ENCODE results near the gene UGT1A4. TPM values are rescaled to one million over a fixed set of nuclear protein-coding genes. Genes with fewer than 3 reads are reported as not detected.
"Not testable (repeated sequence)": the region's sequence is repeated elsewhere in the genome, so short reads cannot be mapped to it uniquely, and the experiment has no call there.

UGT1A4 gene
- total RNA-seq, 4 donors from 2014 or later = not detected

- TF ChIP-seq, protein P1, sequence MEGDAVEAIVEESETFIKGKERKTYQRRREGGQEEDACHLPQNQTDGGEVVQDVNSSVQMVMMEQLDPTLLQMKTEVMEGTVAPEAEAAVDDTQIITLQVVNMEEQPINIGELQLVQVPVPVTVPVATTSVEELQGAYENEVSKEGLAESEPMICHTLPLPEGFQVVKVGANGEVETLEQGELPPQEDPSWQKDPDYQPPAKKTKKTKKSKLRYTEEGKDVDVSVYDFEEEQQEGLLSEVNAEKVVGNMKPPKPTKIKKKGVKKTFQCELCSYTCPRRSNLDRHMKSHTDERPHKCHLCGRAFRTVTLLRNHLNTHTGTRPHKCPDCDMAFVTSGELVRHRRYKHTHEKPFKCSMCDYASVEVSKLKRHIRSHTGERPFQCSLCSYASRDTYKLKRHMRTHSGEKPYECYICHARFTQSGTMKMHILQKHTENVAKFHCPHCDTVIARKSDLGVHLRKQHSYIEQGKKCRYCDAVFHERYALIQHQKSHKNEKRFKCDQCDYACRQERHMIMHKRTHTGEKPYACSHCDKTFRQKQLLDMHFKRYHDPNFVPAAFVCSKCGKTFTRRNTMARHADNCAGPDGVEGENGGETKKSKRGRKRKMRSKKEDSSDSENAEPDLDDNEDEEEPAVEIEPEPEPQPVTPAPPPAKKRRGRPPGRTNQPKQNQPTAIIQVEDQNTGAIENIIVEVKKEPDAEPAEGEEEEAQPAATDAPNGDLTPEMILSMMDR (IDR thresholded peaks at IDR 0.05) = no peak
- ATAC-seq (ENCODE audit: low FRiP score) (no peak), DNase-seq (ENCODE audit: low spot score) (no peak)
These were observed 19.0 kb upstream of the UGT1A4 start for GRCh38 chr2:233699424-233700027.

DNA sequence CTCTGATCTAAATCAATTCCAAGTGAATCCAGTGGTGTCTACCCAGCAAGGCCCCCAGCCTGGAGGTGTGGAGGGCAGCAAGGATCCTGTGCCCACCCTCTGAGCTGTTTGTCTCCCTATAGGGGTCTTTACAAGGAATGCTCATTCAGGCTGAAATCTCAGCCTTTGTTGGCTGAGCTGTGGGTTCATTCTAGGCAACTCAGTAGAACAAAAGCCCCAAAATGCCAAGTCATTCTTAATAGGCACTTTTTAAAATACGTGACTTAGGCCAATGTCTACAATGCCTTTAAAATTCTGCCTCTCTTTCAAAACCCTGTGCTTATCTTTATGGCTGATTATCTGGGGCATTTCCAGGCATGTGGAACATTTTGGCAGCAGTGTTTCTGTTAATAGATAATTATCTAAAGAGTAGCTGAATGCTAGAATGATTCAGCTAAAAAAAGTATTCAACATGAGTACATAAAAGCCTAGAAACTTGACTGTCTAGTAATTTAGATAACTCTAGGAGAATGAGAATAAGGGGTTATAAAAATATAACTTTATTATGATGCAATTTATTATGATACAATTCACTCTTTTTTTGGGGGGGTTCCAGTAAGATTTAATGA, 18.4 kb upstream of the UGT1A4 start:
- ATAC-seq (ENCODE audit: low FRiP score) (no peak), DNase-seq (ENCODE audit: low spot score) (no peak)
- TF ChIP-seq, protein P1 (IDR thresholded peaks at IDR 0.05) = no peak

GRCh38 chr2:233700842-233701241, 17.7 kb upstream of the UGT1A4 start:
- DNase-seq (ENCODE audit: low spot score); ATAC-seq (ENCODE audit: low FRiP score): not testable (repeated sequence)

GRCh38 chr2:233702238-233702637, 16.3 kb upstream of the UGT1A4 start:
- TF ChIP-seq, protein P1 (IDR thresholded peaks at IDR 0.05) = no peak
- DNase-seq (ENCODE audit: low spot score) (no peak), ATAC-seq (ENCODE audit: low FRiP score) (no peak)

DNA sequence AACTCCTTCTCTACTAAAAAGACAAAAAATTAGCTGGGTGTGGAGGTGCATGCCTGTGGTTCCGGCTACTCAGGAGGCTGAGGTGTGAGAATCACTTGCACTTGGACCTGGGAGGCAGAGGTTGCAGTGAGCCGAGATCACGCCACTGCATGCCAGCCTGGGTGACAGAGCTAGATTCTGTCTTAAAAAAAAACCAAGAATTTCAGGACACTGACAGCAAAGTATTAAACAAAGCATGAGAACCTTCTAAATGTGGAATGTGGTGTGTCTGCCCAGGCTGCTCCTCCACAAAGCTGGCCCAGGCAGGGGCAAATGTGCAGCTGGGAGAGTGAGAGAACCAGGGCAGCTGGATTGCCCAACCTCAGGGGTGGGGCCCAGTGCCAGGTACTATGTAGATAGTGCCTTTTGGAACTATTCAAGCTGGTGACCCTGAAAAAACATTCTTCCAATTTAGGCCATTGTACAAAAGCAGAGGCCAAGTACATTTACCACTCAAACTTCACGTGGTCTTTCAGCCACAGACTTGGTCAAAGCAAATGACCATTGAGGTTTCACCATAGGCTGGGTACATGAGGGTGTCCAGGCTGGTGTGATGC, 12.5 kb upstream of the UGT1A4 start:
- TF ChIP-seq, protein P1 (IDR thresholded peaks at IDR 0.05) = no peak
- DNase-seq (ENCODE audit: low spot score) = no peak
- no peak for ATAC-seq (ENCODE audit: low FRiP score)

- TF ChIP-seq, protein P1 (IDR thresholded peaks at IDR 0.05) = no peak
- DNase-seq (ENCODE audit: low spot score) (no peak), ATAC-seq (ENCODE audit: low FRiP score) (no peak)
These were observed 11.8 kb upstream of the UGT1A4 start for GRCh38 chr2:233706720-233707119.

DNA sequence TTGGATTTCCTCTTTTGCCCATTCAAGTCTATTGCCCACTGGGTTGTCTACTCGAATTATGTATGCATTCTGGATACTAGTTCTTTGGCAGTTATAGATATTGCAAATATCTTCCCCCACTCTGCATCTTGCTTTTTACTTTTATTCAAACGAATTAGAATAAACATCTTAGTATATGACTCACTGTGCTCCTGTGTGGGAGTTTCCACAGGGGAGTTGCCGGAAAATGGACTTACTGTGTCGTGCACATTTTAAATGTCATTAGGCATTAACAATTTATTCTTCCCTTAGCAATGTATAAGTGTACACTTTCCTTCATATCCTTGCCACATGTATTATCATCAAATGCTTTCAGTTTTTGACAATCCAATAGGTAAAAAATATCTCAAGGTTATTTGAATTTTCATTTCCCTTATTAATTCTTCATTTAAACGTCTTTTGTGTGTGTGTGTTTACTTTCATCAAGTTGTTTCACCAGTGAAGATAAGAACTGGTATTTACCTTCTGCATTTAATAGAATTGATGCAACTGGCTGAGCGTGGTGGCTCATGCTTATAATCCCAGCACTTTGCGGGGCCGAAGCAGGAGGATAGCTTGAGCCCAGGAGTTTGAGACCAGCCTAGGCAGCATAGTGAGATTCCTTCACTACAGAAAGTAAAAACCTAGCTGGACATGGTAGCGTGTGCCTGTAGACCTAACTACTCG, 10.4 kb upstream of the UGT1A4 start:
- DNase-seq (ENCODE audit: low spot score) (no peak), ATAC-seq (ENCODE audit: low FRiP score) (no peak)
- TF ChIP-seq, protein P1 (IDR thresholded peaks at IDR 0.05) = no peak
